ENCODE measurements around the gene RIPK3.

GRCh38 chr14:24335461-24336171 is 4.2 kb downstream of the RIPK3 start:
- TF ChIP-seq CTCF (IDR thresholded peaks at IDR 0.05), result no peak
- no peak for TF ChIP-seq POLR2A (IDR thresholded peaks at IDR 0.05)

All from lower leg skin (tissue), 3 donors.